ENCODE results near the gene PHC2. TPM values are rescaled to one million over a fixed set of nuclear protein-coding genes. Genes with fewer than 3 reads are reported as not detected.

The PHC2 gene
- total and polyA plus RNA-seq, 2 experiments from 2014 or later, result 77.5 to 121 TPM

DNA sequence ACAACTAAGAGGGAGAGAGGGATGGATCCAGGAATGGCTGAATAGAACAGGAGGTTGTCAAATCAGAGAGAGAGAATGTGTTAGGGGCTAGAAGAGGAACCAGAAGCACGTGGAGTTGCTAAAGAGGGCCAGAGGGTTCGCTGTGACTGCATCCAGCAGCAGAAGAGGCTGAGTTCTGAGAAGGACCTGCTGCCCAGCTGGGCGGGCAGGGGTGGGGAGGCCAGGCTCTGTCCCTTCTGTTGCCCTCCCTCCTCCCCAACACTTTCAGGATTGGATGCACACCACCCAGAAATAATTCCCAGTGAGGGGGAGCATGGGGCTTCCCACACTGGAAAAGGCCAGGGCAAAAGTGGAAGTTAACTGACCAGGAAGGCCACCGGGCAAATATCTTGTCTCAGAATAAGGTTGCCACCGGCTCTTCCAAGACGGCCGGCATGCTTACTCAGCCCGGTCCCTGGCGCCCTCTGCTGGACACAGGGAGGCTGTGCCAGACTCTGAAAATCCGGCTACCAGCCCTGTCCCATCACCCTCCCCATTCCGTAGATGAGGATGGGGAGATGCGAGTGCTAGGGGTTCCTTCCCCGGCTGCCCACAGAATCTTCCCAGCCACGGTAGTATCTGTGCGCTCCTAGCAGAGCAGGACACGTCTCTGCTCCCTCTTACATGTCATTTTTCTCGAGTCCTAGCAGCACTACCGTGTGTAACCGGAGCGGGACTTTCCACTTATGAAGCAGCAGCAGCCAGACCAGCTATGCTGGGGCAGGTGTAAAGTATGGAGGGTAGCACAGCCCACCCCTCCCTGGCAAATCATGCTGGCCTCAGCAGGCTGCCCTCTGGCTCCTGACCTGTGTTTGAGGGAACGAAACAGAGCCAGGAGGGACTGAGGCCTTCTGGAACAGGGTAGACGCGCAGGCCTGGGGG is 63.1 kb downstream of the PHC2 start:
- H2AFZ ChIP-seq, result no peak overlapping the region
- no peaks in the 10 kb centered on the region for H3K79me2 ChIP-seq
- H3K9me2 ChIP-seq (replicated peaks; ENCODE audit: insufficient read depth), result no peaks in the 10 kb centered on the region
- no peaks in the 10 kb centered on the region for H3K36me3 ChIP-seq (replicated peaks; ENCODE audit: insufficient read depth, low read depth)
- peaks cover 32% of the 10 kb centered on the region for H3K4me1 ChIP-seq (ENCODE audit: insufficient read depth)
- no peaks in the 10 kb centered on the region for H4K20me1 ChIP-seq (ENCODE audit: insufficient read depth, poor library complexity, severe bottlenecking)
- TF ChIP-seq, protein P1, sequence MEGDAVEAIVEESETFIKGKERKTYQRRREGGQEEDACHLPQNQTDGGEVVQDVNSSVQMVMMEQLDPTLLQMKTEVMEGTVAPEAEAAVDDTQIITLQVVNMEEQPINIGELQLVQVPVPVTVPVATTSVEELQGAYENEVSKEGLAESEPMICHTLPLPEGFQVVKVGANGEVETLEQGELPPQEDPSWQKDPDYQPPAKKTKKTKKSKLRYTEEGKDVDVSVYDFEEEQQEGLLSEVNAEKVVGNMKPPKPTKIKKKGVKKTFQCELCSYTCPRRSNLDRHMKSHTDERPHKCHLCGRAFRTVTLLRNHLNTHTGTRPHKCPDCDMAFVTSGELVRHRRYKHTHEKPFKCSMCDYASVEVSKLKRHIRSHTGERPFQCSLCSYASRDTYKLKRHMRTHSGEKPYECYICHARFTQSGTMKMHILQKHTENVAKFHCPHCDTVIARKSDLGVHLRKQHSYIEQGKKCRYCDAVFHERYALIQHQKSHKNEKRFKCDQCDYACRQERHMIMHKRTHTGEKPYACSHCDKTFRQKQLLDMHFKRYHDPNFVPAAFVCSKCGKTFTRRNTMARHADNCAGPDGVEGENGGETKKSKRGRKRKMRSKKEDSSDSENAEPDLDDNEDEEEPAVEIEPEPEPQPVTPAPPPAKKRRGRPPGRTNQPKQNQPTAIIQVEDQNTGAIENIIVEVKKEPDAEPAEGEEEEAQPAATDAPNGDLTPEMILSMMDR (IDR thresholded peaks at IDR 0.05; ENCODE audit: poor library complexity), result peak; percentile 98
- TF ChIP-seq EZH2 (IDR thresholded peaks at IDR 0.05; ENCODE audit: borderline replicate concordance), result no peak
- H3K27me3 ChIP-seq, result no peaks in the 10 kb centered on the region
- H3K9me3 ChIP-seq (ENCODE audit: low read depth), result no peaks in the 10 kb centered on the region
- 41% methylated on average over 23 of the region's 23 CpGs for WGBS (ENCODE audit: low lambda C conversion rate, missing lambda C conversion rate)
- H3K4me3 ChIP-seq, result no peak overlapping the region
- peak; percentile 92 for DNase-seq (ENCODE audit: low spot score)
- peak overlapping the region; percentile 18 for H3K4me2 ChIP-seq
- no peak overlapping the region for H3K27ac ChIP-seq

DNA sequence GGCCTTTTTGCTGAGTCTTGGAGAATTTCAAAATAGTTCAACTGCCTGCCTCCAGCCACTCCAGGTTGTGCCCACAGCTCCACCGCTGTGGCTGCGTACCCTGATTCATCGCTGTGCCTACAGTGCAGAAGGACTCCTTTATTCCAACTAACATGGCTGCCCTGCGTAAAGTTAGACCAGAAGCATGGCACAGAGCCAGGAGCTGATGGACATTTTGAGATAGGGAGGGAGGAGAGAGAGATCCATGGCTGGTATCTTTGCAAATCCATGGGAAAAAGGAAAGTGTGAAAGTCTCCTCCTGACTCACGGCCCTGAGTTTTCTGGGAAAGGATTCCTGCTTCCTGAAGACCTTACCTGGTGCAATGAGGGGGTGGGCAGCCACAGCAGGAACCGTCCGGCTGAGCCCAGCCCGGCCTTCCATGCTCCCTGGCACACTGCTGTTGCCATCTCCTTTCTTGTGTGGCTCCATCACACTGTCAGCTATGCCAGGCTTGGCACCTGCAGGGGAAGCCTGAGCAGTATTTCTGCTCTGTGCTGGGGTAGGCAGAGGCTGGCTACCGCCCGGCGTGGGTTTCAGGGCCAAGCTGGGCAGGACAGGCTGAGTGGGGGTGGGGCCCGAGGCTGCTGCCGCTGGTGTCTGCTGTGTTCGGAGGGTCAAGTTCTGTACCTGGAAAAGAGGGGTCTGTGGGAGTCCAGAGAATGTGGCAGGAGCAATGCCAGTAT is 64.0 kb downstream of the PHC2 start:
- peaks cover 40% of the 10 kb centered on the region for H3K4me1 ChIP-seq (ENCODE audit: insufficient read depth)
- H3K4me2 ChIP-seq, result no peak overlapping the region
- no peak for DNase-seq (ENCODE audit: low spot score)
- H3K79me2 ChIP-seq, result no peaks in the 10 kb centered on the region
- no peak overlapping the region for H3K4me3 ChIP-seq
- H3K36me3 ChIP-seq (replicated peaks; ENCODE audit: insufficient read depth, low read depth), result no peaks in the 10 kb centered on the region
- no peaks in the 10 kb centered on the region for H3K27me3 ChIP-seq
- H3K27ac ChIP-seq, result no peak overlapping the region
- 84% methylated on average over 14 of the region's 14 CpGs for WGBS (ENCODE audit: low lambda C conversion rate, missing lambda C conversion rate)
- H4K20me1 ChIP-seq (ENCODE audit: insufficient read depth, poor library complexity, severe bottlenecking), result no peaks in the 10 kb centered on the region
- TF ChIP-seq, protein P1 (IDR thresholded peaks at IDR 0.05; ENCODE audit: poor library complexity), result no peak
- no peak for TF ChIP-seq EZH2 (IDR thresholded peaks at IDR 0.05; ENCODE audit: borderline replicate concordance)
- no peak for TF ChIP-seq EZH2phosphoT487 (IDR thresholded peaks at IDR 0.05; ENCODE audit: low read depth, severe bottlenecking, unreplicated experiment)
- no peak overlapping the region for H2AFZ ChIP-seq
- no peaks in the 10 kb centered on the region for H3K9me3 ChIP-seq (ENCODE audit: low read depth)
- no peaks in the 10 kb centered on the region for H3K9me2 ChIP-seq (replicated peaks; ENCODE audit: insufficient read depth)

DNA sequence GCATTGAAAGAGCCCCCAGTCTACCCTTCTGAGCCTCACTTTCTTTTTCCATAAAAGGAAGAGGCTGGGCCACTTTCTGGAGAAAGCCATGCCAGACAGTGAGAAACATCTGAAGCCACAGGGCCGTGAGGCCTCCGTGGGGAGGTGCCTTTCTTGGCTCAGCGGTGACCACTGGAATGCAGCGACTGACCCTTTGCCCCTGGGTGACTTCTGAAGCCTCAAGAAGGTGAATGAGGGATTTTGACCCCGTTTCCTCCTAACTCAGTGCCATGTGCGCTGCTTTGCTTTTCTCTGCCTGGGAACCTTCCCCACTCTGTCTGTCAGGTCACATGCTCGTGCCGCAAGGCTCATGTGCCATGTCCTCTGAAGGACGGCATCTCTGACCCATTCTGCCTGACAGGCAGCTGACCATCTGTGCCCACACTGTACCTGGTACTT is 65.3 kb downstream of the PHC2 start:
- H3K9me3 ChIP-seq (ENCODE audit: low read depth), result no peaks in the 10 kb centered on the region
- no peak overlapping the region for H2AFZ ChIP-seq
- no peaks in the 10 kb centered on the region for H3K9me2 ChIP-seq (replicated peaks; ENCODE audit: insufficient read depth)
- peaks cover under 1% of the 10 kb centered on the region for H3K79me2 ChIP-seq
- H3K4me1 ChIP-seq (ENCODE audit: insufficient read depth), result peaks cover 47% of the 10 kb centered on the region
- H3K27me3 ChIP-seq, result no peaks in the 10 kb centered on the region
- peak overlapping the region; percentile 79 for H3K27ac ChIP-seq
- H3K4me2 ChIP-seq, result no peak overlapping the region
- H4K20me1 ChIP-seq (ENCODE audit: insufficient read depth, poor library complexity, severe bottlenecking), result no peaks in the 10 kb centered on the region
- no peaks in the 10 kb centered on the region for H3K36me3 ChIP-seq (replicated peaks; ENCODE audit: insufficient read depth, low read depth)
- 59% methylated on average over 9 of the region's 9 CpGs for WGBS (ENCODE audit: low lambda C conversion rate, missing lambda C conversion rate)
- H3K4me3 ChIP-seq, result no peak overlapping the region
- TF ChIP-seq EZH2phosphoT487 (IDR thresholded peaks at IDR 0.05; ENCODE audit: low read depth, severe bottlenecking, unreplicated experiment), result no peak
- TF ChIP-seq EZH2 (IDR thresholded peaks at IDR 0.05; ENCODE audit: borderline replicate concordance), result no peak
- TF ChIP-seq, protein P1 (IDR thresholded peaks at IDR 0.05; ENCODE audit: poor library complexity), result no peak
- DNase-seq (ENCODE audit: low spot score), result no peak
